T-helper 17 cell (primary cell): Measurements from ENCODE around the gene CLDN14. TPM values are rescaled to one million over a fixed set of nuclear protein-coding genes. Genes with fewer than 3 reads are reported as not detected.
A peak's percentile ranks its signal among the peaks of the same experiment; 100 is the strongest.

Experiments
- ATAC-seq: fragments of 150-1000 bp; cut with Tn5 transposase; 2 replicates; pipeline ENCODE4 v1.10.0; 2021; ENCODE audit warnings: mild to moderate bottlenecking, moderate library complexity
- DNase-seq, 3 donors: peaks; one replicate each; pipeline versions ENCODE4 v3.0.0 to v3.0.0-alpha.2; 2020 to 2021
- H3K9me3 ChIP-seq: one replicate; pipeline ENCODE4 v1.7.0; 2013; ENCODE audit warnings: low read length, mild to moderate bottlenecking; ENCODE audit not compliant: control insufficient read depth, poor library complexity, severe bottlenecking
- H3K27ac Mint-ChIP-seq: one replicate; pipeline ENCODE4 v1.8.0; 2022; ENCODE audit warnings: mild to moderate bottlenecking, moderate library complexity, mixed read lengths
- H3K27me3 Mint-ChIP-seq: one replicate; pipeline ENCODE4 v1.8.0; 2022; ENCODE audit warnings: mixed read lengths
- H3K36me3 Mint-ChIP-seq: one replicate; pipeline ENCODE4 v1.8.0; 2022; ENCODE audit warnings: low read depth, mixed read lengths
- H3K4me1 Mint-ChIP-seq: one replicate; pipeline ENCODE4 v1.8.0; 2022; ENCODE audit warnings: mild to moderate bottlenecking, mixed read lengths
- H3K4me3 Mint-ChIP-seq: one replicate; pipeline ENCODE4 v1.8.0; 2022; ENCODE audit warnings: mild to moderate bottlenecking, moderate library complexity, mixed read lengths
- total RNA-seq, 4 donors: library from RNA in 2 of 4; stranded (reverse) in 2 of 4; gene quantifications; one replicate each; pipeline ENCODE4 v1.2.3 and lab custom pipeline; 2022 to 2026

The CLDN14 gene
- total RNA-seq, 2 donors from 2014 or later, result not detected

DNA sequence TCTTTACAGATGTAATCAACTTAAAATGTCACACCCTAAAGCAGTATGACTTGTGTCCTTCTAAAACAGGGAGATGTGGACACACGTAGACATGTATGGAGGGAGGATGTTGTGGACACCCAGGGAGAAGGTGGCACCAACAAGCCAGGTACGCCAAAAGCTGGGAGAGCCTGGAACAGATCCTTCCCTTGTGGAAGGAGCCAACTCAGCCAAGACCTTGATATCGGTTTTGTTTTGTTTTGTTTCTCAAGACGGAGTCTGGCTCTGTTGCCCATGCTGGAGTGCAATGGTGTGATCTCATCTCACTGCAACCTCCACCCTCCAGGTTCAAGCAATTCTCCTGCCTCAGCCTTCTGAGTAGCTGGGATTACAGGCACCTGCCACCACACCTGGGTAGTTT is 49.1 kb downstream of the CLDN14 start:
- Mint-ChIP-seq H3K4me1 (peaks cover 11% of the 10 kb centered on the region), H3K36me3 (no peaks in the 10 kb centered on the region), H3K27me3 (peaks cover 40% of the 10 kb centered on the region), H3K27ac (peak overlapping the region; percentile 21), H3K4me3 (peak overlapping the region; percentile 78)
- ATAC-seq, result no peak
- DNase-seq, result no peak
- no peaks in the 10 kb centered on the region for H3K9me3 ChIP-seq

- peak; percentile 84 for ATAC-seq
These were observed 49.9 kb downstream of the CLDN14 start for GRCh38 chr21:36429947-36430546.

GRCh38 chr21:36428761-36429432 is 51.0 kb downstream of the CLDN14 start:
- no peak for DNase-seq
- H3K4me1 Mint-ChIP-seq, result peaks cover 11% of the 10 kb centered on the region
- ATAC-seq, result no peak
- no peak overlapping the region for H3K27ac Mint-ChIP-seq
- H3K36me3 Mint-ChIP-seq, result no peaks in the 10 kb centered on the region
- H3K4me3 Mint-ChIP-seq, result peak overlapping the region; percentile 74
- no peaks in the 10 kb centered on the region for H3K9me3 ChIP-seq
- peaks cover 28% of the 10 kb centered on the region for H3K27me3 Mint-ChIP-seq

More at GRCh38 chr21:36429947-36430546, 49.9 kb downstream of the CLDN14 start:
- Mint-ChIP-seq H3K4me1 (peaks cover 11% of the 10 kb centered on the region), H3K36me3 (no peaks in the 10 kb centered on the region), H3K27ac (peak overlapping the region; percentile 21), H3K4me3 (peak overlapping the region; percentile 78), H3K27me3 (peaks cover 40% of the 10 kb centered on the region)
- H3K9me3 ChIP-seq, result no peaks in the 10 kb centered on the region
- peak in 1 of 3 donors; percentile 17 for DNase-seq

- H3K9me3 ChIP-seq, result no peaks in the 10 kb centered on the region
- Mint-ChIP-seq H3K4me3 (no peak overlapping the region), H3K36me3 (no peaks in the 10 kb centered on the region), H3K27ac (no peak overlapping the region), H3K27me3 (peaks cover 15% of the 10 kb centered on the region), H3K4me1 (peaks cover 11% of the 10 kb centered on the region)
- DNase-seq (no peak), ATAC-seq (no peak)
These were observed 52.4 kb downstream of the CLDN14 start for GRCh38 chr21:36427502-36427901.

DNA sequence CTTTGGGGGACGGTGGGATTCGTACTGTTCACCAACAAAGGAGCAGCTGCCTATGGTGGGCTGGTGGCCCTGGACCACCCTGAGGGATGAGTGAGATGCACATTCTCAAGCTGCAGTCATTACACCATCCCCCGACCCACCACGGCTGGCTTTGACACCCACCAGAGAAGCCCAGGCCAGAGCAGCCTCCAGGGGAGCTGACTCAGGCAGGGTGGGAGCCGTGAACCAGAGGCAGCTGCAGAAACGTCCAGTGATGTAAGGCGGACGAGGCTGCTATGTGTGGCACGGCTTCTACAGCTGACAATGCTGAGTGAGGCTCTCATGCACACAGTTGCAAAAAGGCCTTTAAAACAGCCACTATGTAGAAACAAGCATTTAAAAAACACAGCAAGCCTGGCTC is 54.6 kb downstream of the CLDN14 start:
- Mint-ChIP-seq H3K4me3 (no peak overlapping the region), H3K36me3 (no peaks in the 10 kb centered on the region), H3K27ac (no peak overlapping the region), H3K4me1 (peaks cover 9% of the 10 kb centered on the region), H3K27me3 (peaks cover 3% of the 10 kb centered on the region)
- no peak for DNase-seq
- no peaks in the 10 kb centered on the region for H3K9me3 ChIP-seq
- ATAC-seq, result no peak

DNA sequence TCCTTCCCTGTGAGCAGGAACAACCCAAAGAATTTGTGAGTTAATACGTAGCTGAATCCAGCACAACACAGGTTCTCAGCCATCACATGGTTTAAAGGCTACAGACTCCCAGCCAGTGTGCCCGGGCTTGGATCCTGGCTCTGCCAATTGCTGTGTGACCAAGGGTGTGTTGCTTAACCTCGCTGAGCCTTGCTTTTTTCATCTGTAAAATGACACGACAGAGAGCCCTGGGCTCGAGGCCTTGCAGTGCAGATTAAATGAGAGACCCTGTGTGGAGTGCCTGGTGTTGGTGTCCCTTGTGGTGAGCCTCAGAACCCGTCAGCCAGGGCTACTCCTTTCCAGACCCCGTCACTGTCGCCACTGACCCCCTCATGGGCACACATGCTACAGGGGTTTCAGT is 55.3 kb downstream of the CLDN14 start:
- Mint-ChIP-seq H3K27me3 (no peaks in the 10 kb centered on the region), H3K27ac (no peak overlapping the region), H3K4me1 (peaks cover 5% of the 10 kb centered on the region), H3K36me3 (no peaks in the 10 kb centered on the region), H3K4me3 (no peak overlapping the region)
- ATAC-seq, result no peak
- DNase-seq, result no peak
- H3K9me3 ChIP-seq, result no peaks in the 10 kb centered on the region

- no peaks in the 10 kb centered on the region for H3K27me3 Mint-ChIP-seq
- no peaks in the 10 kb centered on the region for H3K9me3 ChIP-seq
- DNase-seq (no peak), ATAC-seq (no peak)
- no peak overlapping the region for H3K27ac Mint-ChIP-seq
- H3K4me1 Mint-ChIP-seq, result peaks cover 5% of the 10 kb centered on the region
- H3K36me3 Mint-ChIP-seq, result no peaks in the 10 kb centered on the region
- H3K4me3 Mint-ChIP-seq, result no peak overlapping the region
These were observed 56.0 kb downstream of the CLDN14 start for GRCh38 chr21:36423771-36424433.

- Mint-ChIP-seq H3K27me3 (no peaks in the 10 kb centered on the region), H3K27ac (no peak overlapping the region), H3K4me3 (no peak overlapping the region), H3K36me3 (no peaks in the 10 kb centered on the region), H3K4me1 (peaks cover 2% of the 10 kb centered on the region)
- no peak for ATAC-seq
- DNase-seq, result no peak
- no peaks in the 10 kb centered on the region for H3K9me3 ChIP-seq
These were observed 57.4 kb downstream of the CLDN14 start for GRCh38 chr21:36422279-36423098.

DNA sequence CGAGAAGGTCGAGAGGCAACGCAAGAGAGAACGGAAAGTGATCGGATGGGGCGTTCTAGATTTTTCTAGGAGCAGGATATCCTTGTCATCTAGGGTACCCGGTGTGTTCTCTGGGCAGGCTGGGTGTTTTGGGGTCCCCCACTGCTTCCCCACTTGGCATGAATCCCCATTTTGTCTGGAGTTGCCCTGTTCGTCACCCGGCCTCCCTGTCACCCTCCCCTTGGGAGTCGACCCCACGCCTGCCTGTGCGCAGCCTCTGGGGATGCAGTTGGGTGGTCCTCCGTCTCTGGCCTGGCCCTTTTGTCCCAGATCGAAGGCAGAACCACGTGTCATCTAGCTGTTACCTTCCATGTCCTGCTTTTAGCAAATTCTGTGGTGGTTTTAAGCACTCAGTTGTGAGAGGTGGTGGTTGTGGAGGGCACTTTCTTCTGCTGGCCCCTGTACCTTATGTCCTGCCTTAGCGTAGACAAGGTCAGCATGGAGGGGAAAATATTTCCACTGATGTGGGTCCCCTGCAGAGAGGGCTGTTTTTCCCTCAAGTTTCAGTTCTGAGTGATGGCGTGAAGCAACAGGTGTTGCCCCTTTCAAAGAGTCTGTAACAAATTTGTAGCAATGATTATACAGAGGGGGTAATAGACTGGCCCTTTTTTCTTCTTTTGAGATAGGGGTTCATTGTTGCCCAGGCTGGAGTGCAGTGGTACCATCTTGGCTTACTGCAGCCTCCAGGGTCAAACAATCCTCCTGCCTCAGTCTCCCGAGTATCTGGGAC is 59.2 kb downstream of the CLDN14 start:
- no peak overlapping the region for H3K27ac Mint-ChIP-seq
- H3K27me3 Mint-ChIP-seq, result no peaks in the 10 kb centered on the region

GRCh38 chr21:36419996-36420395 is 59.9 kb downstream of the CLDN14 start:
- peaks cover 3% of the 10 kb centered on the region for H3K36me3 Mint-ChIP-seq

More for the DNA sequence above, 59.2 kb downstream of the CLDN14 start:
- Mint-ChIP-seq H3K36me3 (peaks cover 3% of the 10 kb centered on the region), H3K4me1 (peaks cover 2% of the 10 kb centered on the region), H3K4me3 (no peak overlapping the region)
- ATAC-seq, result no peak
- no peaks in the 10 kb centered on the region for H3K9me3 ChIP-seq
- DNase-seq, result no peak

DNA sequence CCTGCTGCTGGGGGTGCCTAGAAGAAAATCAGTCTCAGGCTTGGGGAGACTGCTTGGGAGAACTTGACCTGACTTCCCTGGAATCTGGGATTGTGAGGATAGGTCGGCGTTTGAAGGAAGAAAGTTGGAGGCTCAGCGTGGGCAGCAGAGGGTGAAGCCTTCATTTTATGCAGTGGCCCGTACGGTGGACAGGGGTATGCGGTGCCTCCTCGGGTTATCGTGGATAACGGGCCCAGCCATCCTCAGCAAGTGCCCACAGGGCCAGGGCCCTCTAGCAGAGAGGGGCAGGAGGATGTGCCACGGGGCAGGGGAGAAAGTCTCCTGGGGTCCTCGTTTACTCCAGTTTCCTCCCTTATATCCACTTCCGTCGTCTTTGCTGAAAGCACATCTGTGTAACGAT is 60.7 kb downstream of the CLDN14 start:
- peaks cover 2% of the 10 kb centered on the region for H3K4me1 Mint-ChIP-seq
- H3K36me3 Mint-ChIP-seq, result peaks cover 3% of the 10 kb centered on the region
- no peaks in the 10 kb centered on the region for H3K9me3 ChIP-seq
- ATAC-seq, result no peak
- no peak overlapping the region for H3K27ac Mint-ChIP-seq
- no peaks in the 10 kb centered on the region for H3K27me3 Mint-ChIP-seq
- H3K4me3 Mint-ChIP-seq, result no peak overlapping the region
- no peak for DNase-seq

More at GRCh38 chr21:36419996-36420395, 59.9 kb downstream of the CLDN14 start:
- no peak overlapping the region for H3K27ac Mint-ChIP-seq
- H3K4me1 Mint-ChIP-seq, result peaks cover 2% of the 10 kb centered on the region
- DNase-seq (no peak), ATAC-seq (peak; percentile 54)
- no peaks in the 10 kb centered on the region for H3K9me3 ChIP-seq
- H3K4me3 Mint-ChIP-seq, result no peak overlapping the region
- no peaks in the 10 kb centered on the region for H3K27me3 Mint-ChIP-seq

GRCh38 chr21:36415375-36415774 is 64.5 kb downstream of the CLDN14 start:
- no peak overlapping the region for H3K27ac Mint-ChIP-seq
- no peaks in the 10 kb centered on the region for H3K9me3 ChIP-seq
- peaks cover 1% of the 10 kb centered on the region for H3K4me1 Mint-ChIP-seq
- H3K27me3 Mint-ChIP-seq, result no peaks in the 10 kb centered on the region
- peaks cover 6% of the 10 kb centered on the region for H3K36me3 Mint-ChIP-seq
- DNase-seq (no peak), ATAC-seq (no peak)
- no peak overlapping the region for H3K4me3 Mint-ChIP-seq
